ENCODE results near the gene SHTN1. TPM values are rescaled to one million over a fixed set of nuclear protein-coding genes. Genes with fewer than 3 reads are reported as not detected.

The SHTN1 gene
- total RNA-seq, 4 donors from 2014 or later = 24.1 to 59.7 (median 34.1) TPM

GRCh38 chr10:116968331-116968730, 36.7 kb downstream of the SHTN1 start:
- H3K27me3 ChIP-seq = no peaks in the 10 kb centered on the region
- no peak for TF ChIP-seq POLR2A (IDR thresholded peaks at IDR 0.05)
- no peaks in the 10 kb centered on the region for H3K36me3 ChIP-seq
- H3K4me1 ChIP-seq = no peaks in the 10 kb centered on the region
- DNase-seq = no peak
- H3K9me3 ChIP-seq = no peaks in the 10 kb centered on the region
- H3K4me3 ChIP-seq = no peak overlapping the region
- no peak overlapping the region for H3K27ac ChIP-seq

GRCh38 chr10:116961406-116962251, 43.4 kb downstream of the SHTN1 start:
- no peaks in the 10 kb centered on the region for H3K9me3 ChIP-seq
- H3K4me1 ChIP-seq = no peaks in the 10 kb centered on the region
- no peaks in the 10 kb centered on the region for H3K36me3 ChIP-seq
- TF ChIP-seq CTCF (IDR thresholded peaks at IDR 0.05) (no peak), POLR2A (IDR thresholded peaks at IDR 0.05) (no peak)
- H3K27me3 ChIP-seq = no peaks in the 10 kb centered on the region
- no peak for DNase-seq
- H3K27ac ChIP-seq = no peak overlapping the region
- H3K4me3 ChIP-seq = no peak overlapping the region

- no peaks in the 10 kb centered on the region for H3K4me1 ChIP-seq
- H3K4me3 ChIP-seq = no peak overlapping the region
- no peak overlapping the region for H3K27ac ChIP-seq
- no peak for TF ChIP-seq CTCF (IDR thresholded peaks at IDR 0.05)
- no peak for TF ChIP-seq POLR2A (IDR thresholded peaks at IDR 0.05)
- DNase-seq = no peak
- H3K27me3 ChIP-seq = no peaks in the 10 kb centered on the region
- H3K9me3 ChIP-seq = no peaks in the 10 kb centered on the region
- H3K36me3 ChIP-seq = no peaks in the 10 kb centered on the region
Measured at GRCh38 chr10:116960066-116960776, 44.8 kb downstream of the SHTN1 start.

GRCh38 chr10:116952729-116953128, 52.3 kb downstream of the SHTN1 start:
- TF ChIP-seq CTCF (IDR thresholded peaks at IDR 0.05) (no peak), POLR2A (IDR thresholded peaks at IDR 0.05) (no peak)
- Histone ChIP-seq H3K36me3 (peaks cover 0 to 21% (median 0%) of the 10 kb centered on the region in 3 donors), H3K27ac (no peak overlapping the region), H3K4me3 (no peak overlapping the region), H3K4me1 (no peaks in the 10 kb centered on the region), H3K9me3 (no peaks in the 10 kb centered on the region), H3K27me3 (no peaks in the 10 kb centered on the region)
- DNase-seq = no peak

DNA sequence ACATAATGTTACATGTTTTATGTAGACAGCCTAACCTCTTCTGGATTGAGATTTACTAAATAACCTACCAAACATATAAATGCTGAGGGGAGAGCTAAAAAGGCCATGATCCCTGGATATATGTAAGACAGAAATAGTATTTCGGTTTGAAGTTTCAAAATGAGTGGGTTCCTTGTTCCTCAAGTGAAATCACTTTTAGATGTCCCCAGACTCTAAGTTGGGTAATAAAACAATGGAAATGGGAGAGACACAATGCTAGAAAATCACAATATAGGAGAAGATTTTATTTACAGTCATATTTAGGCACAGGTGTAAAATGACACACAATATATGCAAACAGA, 56.5 kb downstream of the SHTN1 start:
- Histone ChIP-seq H3K4me1 (no peaks in the 10 kb centered on the region), H3K9me3 (no peaks in the 10 kb centered on the region), H3K4me3 (no peak overlapping the region), H3K36me3 (peaks cover 0 to 17% (median 0%) of the 10 kb centered on the region in 3 donors), H3K27ac (no peak overlapping the region), H3K27me3 (no peaks in the 10 kb centered on the region)
- DNase-seq = no peak
- TF ChIP-seq POLR2A (IDR thresholded peaks at IDR 0.05) (no peak), CTCF (IDR thresholded peaks at IDR 0.05) (no peak)

GRCh38 chr10:116947841-116948529, 57.0 kb downstream of the SHTN1 start:
- Histone ChIP-seq H3K27me3 (no peaks in the 10 kb centered on the region), H3K27ac (no peak overlapping the region), H3K4me3 (no peak overlapping the region), H3K9me3 (no peaks in the 10 kb centered on the region), H3K4me1 (no peaks in the 10 kb centered on the region), H3K36me3 (peaks cover 0 to 17% (median 0%) of the 10 kb centered on the region in 3 donors)
- DNase-seq = no peak
- no peak for TF ChIP-seq POLR2A (IDR thresholded peaks at IDR 0.05)
- no peak for TF ChIP-seq CTCF (IDR thresholded peaks at IDR 0.05)
